IPS-15b (cell line): ENCODE results near the gene HPCAL1.

Source experiments
- H3K27me3 ChIP-seq: one replicate; pipeline ENCODE4 v1.6.1; 2013; ENCODE audit warnings: low read length; ENCODE audit not compliant: control insufficient read depth, insufficient read depth
- H3K36me3 ChIP-seq: one replicate; pipeline ENCODE4 v1.6.1; 2013; ENCODE audit warnings: low read length; ENCODE audit not compliant: control insufficient read depth, insufficient read depth
- H3K4me1 ChIP-seq: one replicate; pipeline ENCODE4 v1.6.1; 2013; ENCODE audit warnings: mild to moderate bottlenecking, low read length; ENCODE audit not compliant: control insufficient read depth, insufficient read depth
- H3K4me3 ChIP-seq: one replicate; pipeline ENCODE4 v1.5.1; 2013; ENCODE audit warnings: low read depth, low read length
- H3K9ac ChIP-seq: one replicate; pipeline ENCODE4 v1.6.1; 2013; ENCODE audit warnings: low read depth, mild to moderate bottlenecking, low read length
- H3K9me3 ChIP-seq: one replicate; pipeline ENCODE4 v1.6.1; 2013; ENCODE audit warnings: mild to moderate bottlenecking, low read length; ENCODE audit not compliant: control insufficient read depth, insufficient read depth

The HPCAL1 gene

GRCh38 chr2:10310309-10310888, 7.7 kb downstream of the HPCAL1 start:
- Histone ChIP-seq H3K36me3 (no peaks in the 10 kb centered on the region), H3K4me3 (no peak overlapping the region), H3K9me3 (no peaks in the 10 kb centered on the region), H3K9ac (no peak overlapping the region), H3K27me3 (peaks cover 17% of the 10 kb centered on the region), H3K4me1 (no peaks in the 10 kb centered on the region)

GRCh38 chr2:10311736-10312135, 9.0 kb downstream of the HPCAL1 start:
- H3K9ac ChIP-seq, result no peak overlapping the region
- H3K36me3 ChIP-seq, result no peaks in the 10 kb centered on the region

GRCh38 chr2:10312437-10312957, 9.8 kb downstream of the HPCAL1 start:
- Histone ChIP-seq H3K27me3 (no peaks in the 10 kb centered on the region), H3K36me3 (no peaks in the 10 kb centered on the region), H3K9ac (no peak overlapping the region), H3K4me1 (peaks cover 2% of the 10 kb centered on the region), H3K4me3 (no peak overlapping the region), H3K9me3 (no peaks in the 10 kb centered on the region)

More at GRCh38 chr2:10311736-10312135, 9.0 kb downstream of the HPCAL1 start:
- Histone ChIP-seq H3K9me3 (no peaks in the 10 kb centered on the region), H3K4me3 (no peak overlapping the region), H3K4me1 (peaks cover 2% of the 10 kb centered on the region), H3K27me3 (peaks cover 4% of the 10 kb centered on the region)

GRCh38 chr2:10316336-10316735, 13.6 kb downstream of the HPCAL1 start:
- H3K9ac ChIP-seq, result no peak overlapping the region
- peaks cover 2% of the 10 kb centered on the region for H3K4me1 ChIP-seq
- H3K4me3 ChIP-seq, result no peak overlapping the region
- no peaks in the 10 kb centered on the region for H3K36me3 ChIP-seq
- no peaks in the 10 kb centered on the region for H3K27me3 ChIP-seq
- no peaks in the 10 kb centered on the region for H3K9me3 ChIP-seq

- no peak overlapping the region for H3K4me3 ChIP-seq
- H3K9me3 ChIP-seq, result no peaks in the 10 kb centered on the region
- H3K4me1 ChIP-seq, result peaks cover 2% of the 10 kb centered on the region
- no peaks in the 10 kb centered on the region for H3K36me3 ChIP-seq
- H3K27me3 ChIP-seq, result no peaks in the 10 kb centered on the region
- H3K9ac ChIP-seq, result no peak overlapping the region
Observed at GRCh38 chr2:10316860-10317259, 14.2 kb downstream of the HPCAL1 start.

GRCh38 chr2:10317646-10318045, 14.9 kb downstream of the HPCAL1 start:
- H3K9me3 ChIP-seq, result no peaks in the 10 kb centered on the region
- H3K9ac ChIP-seq, result no peak overlapping the region
- no peaks in the 10 kb centered on the region for H3K36me3 ChIP-seq
- H3K27me3 ChIP-seq, result no peaks in the 10 kb centered on the region
- H3K4me3 ChIP-seq, result no peak overlapping the region
- peaks cover 2% of the 10 kb centered on the region for H3K4me1 ChIP-seq

GRCh38 chr2:10318345-10318744, 15.6 kb downstream of the HPCAL1 start:
- peaks cover 2% of the 10 kb centered on the region for H3K36me3 ChIP-seq
- H3K27me3 ChIP-seq, result no peaks in the 10 kb centered on the region
- H3K4me1 ChIP-seq, result peaks cover 2% of the 10 kb centered on the region
- no peak overlapping the region for H3K9ac ChIP-seq
- no peak overlapping the region for H3K4me3 ChIP-seq
- H3K9me3 ChIP-seq, result no peaks in the 10 kb centered on the region

GRCh38 chr2:10319892-10320574, 17.3 kb downstream of the HPCAL1 start:
- peaks cover 6% of the 10 kb centered on the region for H3K4me1 ChIP-seq
- no peak overlapping the region for H3K9ac ChIP-seq
- H3K27me3 ChIP-seq, result no peaks in the 10 kb centered on the region
- no peaks in the 10 kb centered on the region for H3K9me3 ChIP-seq
- H3K36me3 ChIP-seq, result peaks cover 3% of the 10 kb centered on the region
- H3K4me3 ChIP-seq, result no peak overlapping the region

GRCh38 chr2:10320575-10320931, 17.8 kb downstream of the HPCAL1 start:
- Histone ChIP-seq H3K9ac (no peak overlapping the region), H3K9me3 (no peaks in the 10 kb centered on the region), H3K4me3 (no peak overlapping the region), H3K27me3 (no peaks in the 10 kb centered on the region), H3K36me3 (peaks cover 3% of the 10 kb centered on the region), H3K4me1 (peaks cover 6% of the 10 kb centered on the region)

GRCh38 chr2:10320933-10321332, 18.2 kb downstream of the HPCAL1 start:
- Histone ChIP-seq H3K4me3 (no peak overlapping the region), H3K4me1 (peaks cover 6% of the 10 kb centered on the region), H3K36me3 (peaks cover 3% of the 10 kb centered on the region), H3K9ac (no peak overlapping the region), H3K27me3 (no peaks in the 10 kb centered on the region), H3K9me3 (no peaks in the 10 kb centered on the region)

GRCh38 chr2:10321622-10322021, 18.9 kb downstream of the HPCAL1 start:
- peaks cover 4% of the 10 kb centered on the region for H3K4me1 ChIP-seq
- H3K27me3 ChIP-seq, result no peaks in the 10 kb centered on the region
- no peaks in the 10 kb centered on the region for H3K9me3 ChIP-seq
- no peak overlapping the region for H3K9ac ChIP-seq
- H3K36me3 ChIP-seq, result peaks cover 3% of the 10 kb centered on the region
- H3K4me3 ChIP-seq, result no peak overlapping the region

GRCh38 chr2:10322481-10322880, 19.8 kb downstream of the HPCAL1 start:
- H3K9me3 ChIP-seq, result no peaks in the 10 kb centered on the region
- H3K4me1 ChIP-seq, result peaks cover 9% of the 10 kb centered on the region
- no peaks in the 10 kb centered on the region for H3K27me3 ChIP-seq
- peaks cover 3% of the 10 kb centered on the region for H3K36me3 ChIP-seq
- no peak overlapping the region for H3K9ac ChIP-seq
- H3K4me3 ChIP-seq, result no peak overlapping the region
